IMR-90 (cell line): ENCODE measurements around the gene LINC00632. TPM values are rescaled to one million over a fixed set of nuclear protein-coding genes. Genes with fewer than 3 reads are reported as not detected.

Experiments used
- ATAC-seq: fragments of 200-7000 bp; cut with Tn5 transposase; 2 replicates; pipeline ENCODE4 v1.9.1; 2020; ENCODE audit warnings: low read depth, mild to moderate bottlenecking, moderate library complexity
- BruUV-seq: library from RNA; stranded (reverse); fragments of 400-500 nt; replicated peaks from 2 replicates; lab custom pipeline; 2021; lab: Mats Ljungman, UMichigan
- CTCF ChIA-PET: fragments of 300-600 bp; formaldehyde crosslinking; extraction: SDS; loops from one replicate; lab custom pipeline; 2021; ENCODE audit warnings: antibody characterized with exemption; lab: Yijun Ruan, JAX
- POLR2A ChIA-PET: fragments of 300-600 bp; sonication (Branson Sonifier 250); formaldehyde crosslinking; loops from one replicate; lab custom pipeline; 2022; ENCODE audit warnings: antibody characterized with exemption; ENCODE audit not compliant: unreplicated experiment; lab: Charles Lee
- DNase-seq: peaks from one replicate; pipeline ENCODE4 v3.0.0; 2013
- H2AFZ ChIP-seq: replicated peaks from 2 replicates; pipeline ENCODE3; 2013; ENCODE audit warnings: low read length, mild to moderate bottlenecking; ENCODE audit not compliant: poor library complexity
- H2AK5ac ChIP-seq: 2 replicates; pipeline ENCODE4 v1.6.1; 2013; ENCODE audit warnings: low read depth, low read length, inconsistent platforms
- H2AK9ac ChIP-seq: replicated peaks from 2 replicates; pipeline ENCODE3; 2013; ENCODE audit warnings: mild to moderate bottlenecking, low read depth, low read length, moderate library complexity; ENCODE audit not compliant: poor library complexity
- H2BK120ac ChIP-seq: 2 replicates; pipeline ENCODE4 v1.6.1; 2013; ENCODE audit warnings: low read depth, low read length, inconsistent platforms
- H2BK15ac ChIP-seq: 3 replicates; pipeline ENCODE4 v1.6.1; 2013; ENCODE audit warnings: low read depth, low read length, inconsistent platforms
- H2BK20ac ChIP-seq: 2 replicates; pipeline ENCODE4 v1.6.1; 2013; ENCODE audit warnings: low read depth, mild to moderate bottlenecking, inconsistent platforms, low read length, moderate library complexity
- H2BK5ac ChIP-seq: 2 replicates; pipeline ENCODE4 v1.6.1; 2013; ENCODE audit warnings: mild to moderate bottlenecking, low read depth, low read length, inconsistent platforms; ENCODE audit not compliant: poor library complexity, severe bottlenecking
- H3K14ac ChIP-seq: replicated peaks from 2 replicates; pipeline ENCODE4 v1.6.1; 2013; ENCODE audit warnings: low read depth, low read length, inconsistent platforms
- H3K18ac ChIP-seq: 2 replicates; pipeline ENCODE4 v1.6.1; 2013; ENCODE audit warnings: low read depth, low read length, control low read depth
- H3K23ac ChIP-seq: 2 replicates; pipeline ENCODE4 v1.6.1; 2013; ENCODE audit warnings: low read depth, low read length, inconsistent platforms
- H3K27ac ChIP-seq: 2 replicates; pipeline ENCODE4 v1.5.1; 2013; ENCODE audit warnings: mild to moderate bottlenecking, control low read depth, low read length; ENCODE audit not compliant: insufficient read depth
- H3K27me3 ChIP-seq: 2 replicates; pipeline ENCODE4 v1.6.1; 2013; ENCODE audit warnings: low read length; ENCODE audit not compliant: control insufficient read depth, insufficient read depth
- H3K36me3 ChIP-seq: 2 replicates; pipeline ENCODE4 v1.6.1; 2013; ENCODE audit warnings: low read length, mixed read lengths; ENCODE audit not compliant: control insufficient read depth, insufficient read depth
- H3K4ac ChIP-seq: 2 replicates; pipeline ENCODE4 v1.6.1; 2013; ENCODE audit warnings: low read depth, low read length, inconsistent platforms
- H3K4me1 ChIP-seq: 2 replicates; pipeline ENCODE4 v1.6.1; 2013; ENCODE audit warnings: low read length, mixed read lengths; ENCODE audit not compliant: control insufficient read depth, insufficient read depth
- H3K4me2 ChIP-seq: 2 replicates; pipeline ENCODE4 v1.6.1; 2013; ENCODE audit warnings: low read depth, mild to moderate bottlenecking, control low read depth, low read length, moderate library complexity
- H3K4me3 ChIP-seq: 2 replicates; pipeline ENCODE4 v1.5.1; 2013; ENCODE audit warnings: low read depth, mild to moderate bottlenecking, control low read depth, low read length, moderate library complexity; ENCODE audit not compliant: insufficient read depth
- H3K56ac ChIP-seq: 2 replicates; pipeline ENCODE4 v1.6.1; 2013; ENCODE audit warnings: low read length, inconsistent platforms; ENCODE audit not compliant: insufficient read depth; ENCODE audit errors: extremely low read depth
- H3K79me1 ChIP-seq, 2 experiments: 2 replicates each; pipeline ENCODE4 v1.6.1; 2013; ENCODE audit warnings: low read length in 2 of 2, inconsistent platforms in 1 of 2, low read depth in 1 of 2
- H3K9ac ChIP-seq: 2 replicates; pipeline ENCODE4 v1.6.1; 2013; ENCODE audit warnings: low read depth, low read length, control low read depth
- H3K9me1 ChIP-seq: 2 replicates; pipeline ENCODE4 v1.6.1; 2013; ENCODE audit warnings: low read length, inconsistent platforms; ENCODE audit not compliant: insufficient read depth
- H3K9me3 ChIP-seq: 2 replicates; pipeline ENCODE4 v1.6.1; 2013; ENCODE audit warnings: low read length; ENCODE audit not compliant: control insufficient read depth, insufficient read depth
- H4K20me1 ChIP-seq: 2 replicates; pipeline ENCODE4 v1.6.1; 2013; ENCODE audit warnings: low read length, inconsistent platforms; ENCODE audit not compliant: insufficient read depth
- H4K5ac ChIP-seq: 2 replicates; pipeline ENCODE4 v1.6.1; 2013; ENCODE audit warnings: mild to moderate bottlenecking, low read depth, low read length, control low read depth
- H4K8ac ChIP-seq, 2 experiments: 2 replicates each; pipeline ENCODE4 v1.6.1; 2013; ENCODE audit warnings: low read depth in 2 of 2, low read length in 2 of 2, control low read depth in 1 of 2, inconsistent platforms in 1 of 2
- H4K91ac ChIP-seq: 2 replicates; pipeline ENCODE4 v1.6.1; 2013; ENCODE audit warnings: low read depth, low read length, inconsistent platforms; ENCODE audit not compliant: insufficient read depth
- CHD1 ChIP-seq: IDR thresholded peaks from 2 replicates; pipeline ENCODE4 v1.6.1; 2012; ENCODE audit warnings: low read depth, low read length, improper control_type of control experiment
- CTCF ChIP-seq: conservative IDR thresholded peaks from 2 replicates; pipeline ENCODE4 v1.5.1; 2012; ENCODE audit warnings: mild to moderate bottlenecking, low read depth, low read length, improper control_type of control experiment
- MAFK ChIP-seq: IDR thresholded peaks from 2 replicates; pipeline ENCODE4 v1.6.1; 2012; ENCODE audit warnings: low read depth, low read length, improper control_type of control experiment
- MAZ ChIP-seq: IDR thresholded peaks from 2 replicates; pipeline ENCODE4 v1.6.1; 2012; ENCODE audit warnings: low read depth, mild to moderate bottlenecking, low read length, improper control_type of control experiment, moderate library complexity, borderline replicate concordance
- NFE2L2 ChIP-seq: fragments of 150-350 bp; IDR thresholded peaks from 2 replicates; pipeline ENCODE4 v1.6.1; 2016; ENCODE audit warnings: low read depth, mild to moderate bottlenecking, low read length
- RAD21 ChIP-seq: IDR thresholded peaks from 2 replicates; pipeline ENCODE4 v1.6.1; 2012; ENCODE audit warnings: low read length, improper control_type of control experiment
- WGBS, 2 experiments: methylation state at CpG; one replicate each; pipeline versions ENCODE4 v1.1.5 to v1.1.7; 2013; ENCODE audit warnings: missing lambda C conversion rate in 2 of 2; ENCODE audit not compliant: insufficient read length in 1 of 2; ENCODE audit errors: extremely low coverage in 2 of 2; 5-methylcytosine and 5-hydroxymethylcytosine counted together
- dilution Hi-C: fragments of 300-500 bp; cut with HindIII; formaldehyde crosslinking; loops from one replicate; pipeline ENCODE4 v1.14.3; 2018; ENCODE audit warnings: low sequenced_read_pairs; ENCODE audit not compliant: unreplicated experiment
- in situ Hi-C: fragments of 300-500 bp; cut with MboI; formaldehyde crosslinking; loops from 3 replicates; pipeline ENCODE4 v1.14.3; 2019; ENCODE audit warnings: low sequenced_read_pairs, inconsistent platforms, mixed read lengths
- intact Hi-C: fragments of 100-400 bp; cut with micrococcal nuclease; formaldehyde crosslinking; loops from 2 replicates; pipeline ENCODE4 v1.10.0; 2022
- polyA plus RNA-seq, 3 experiments: library from polyadenylated mRNA; depleted of rRNA; stranded (reverse); fragments of >200 nt; gene quantifications; 2 replicates each; pipeline ENCODE4 v1.2.3, GENCODE V29; 2012; ENCODE audit warnings: low replicate concordance in 1 of 3
- total RNA-seq: library from RNA; depleted of rRNA; stranded (reverse); fragments of >200 nt; gene quantifications from 2 replicates; pipeline ENCODE4 v1.2.3, GENCODE V29; 2012
- TF ChIP-seq, protein P1 (sequence below): fragments of 150-350 bp; IDR thresholded peaks from 2 replicates; pipeline ENCODE4 v1.6.1; 2017; ENCODE audit warnings: mild to moderate bottlenecking, antibody characterized with exemption, low read length, low read depth
- TF ChIP-seq, protein P2 (sequence below): fragments of 150-350 bp; IDR thresholded peaks from 2 replicates; pipeline ENCODE4 v1.6.1; 2016; ENCODE audit warnings: low read depth, mild to moderate bottlenecking, low read length, moderate library complexity, borderline replicate concordance

Gene LINC00632
- total and polyA plus RNA-seq, 2 of the 4 experiments (the other 2 are of a cell fraction), result 7.2 to 25.0 TPM

DNA sequence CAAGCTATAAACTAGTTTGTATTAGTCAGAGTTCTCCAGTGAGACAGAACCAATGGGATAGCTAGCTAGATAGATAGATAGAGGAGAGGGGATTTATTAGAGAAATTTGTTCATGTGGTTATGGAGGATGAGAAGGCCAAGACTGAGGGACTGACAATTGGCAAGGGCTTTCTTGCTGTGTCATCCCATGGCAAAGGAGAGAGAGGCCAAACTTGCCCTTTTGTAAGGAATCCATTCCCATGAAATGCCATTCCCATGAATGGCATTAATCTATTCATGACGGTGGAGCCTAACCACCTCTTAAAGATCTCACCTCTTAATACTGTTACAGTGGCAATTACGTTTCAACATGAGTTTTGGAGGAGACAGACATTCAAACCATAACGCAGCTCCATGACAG, 58.1 kb downstream of the LINC00632 start:
- BruUV-seq, result no TSS peak
- Histone ChIP-seq H3K9me3 (no peaks in the 10 kb centered on the region), H3K18ac (no peak overlapping the region), H3K4me2 (no peak overlapping the region), H4K8ac (no peak overlapping the region), H2BK120ac (no peak overlapping the region), H2AFZ (no peak overlapping the region), H2BK5ac (no peak overlapping the region), H4K5ac (no peak overlapping the region), H3K9me1 (no peaks in the 10 kb centered on the region), H3K14ac (no peak overlapping the region), H2AK9ac (no peak overlapping the region), H3K27ac (no peak overlapping the region), H4K91ac (no peak overlapping the region), H2BK20ac (no peak overlapping the region), H4K20me1 (peaks cover 8% of the 10 kb centered on the region; the same call in 1 of the 2 replicates), H3K23ac (peak overlapping the region; percentile 56; the same call in 1 of the 2 replicates), H3K4me1 (no peaks in the 10 kb centered on the region), H3K27me3 (no peaks in the 10 kb centered on the region), H3K36me3 (0 out of 2 replicates have a peak, but pooled peaks cover 2% of the 10 kb centered on the region), H3K9ac (no peak overlapping the region), H3K4ac (no peak overlapping the region), H3K4me3 (no peak overlapping the region), H3K79me1 (peaks cover 0 to 9% of the 10 kb centered on the region in 2 experiments; a peak in 1 of 4 replicates), H2AK5ac (no peak overlapping the region), H3K56ac (no peak overlapping the region), H2BK15ac (no peak overlapping the region)
- DNase-seq (no peak), ATAC-seq (no peak)
- ChIA-PET CTCF (no interaction called here), POLR2A (no interaction called here)
- dilution Hi-C loops, result no loop called here
- intact Hi-C loops, result no loop called here
- in situ Hi-C loops, result no loop called here
- TF ChIP-seq, protein P1, sequence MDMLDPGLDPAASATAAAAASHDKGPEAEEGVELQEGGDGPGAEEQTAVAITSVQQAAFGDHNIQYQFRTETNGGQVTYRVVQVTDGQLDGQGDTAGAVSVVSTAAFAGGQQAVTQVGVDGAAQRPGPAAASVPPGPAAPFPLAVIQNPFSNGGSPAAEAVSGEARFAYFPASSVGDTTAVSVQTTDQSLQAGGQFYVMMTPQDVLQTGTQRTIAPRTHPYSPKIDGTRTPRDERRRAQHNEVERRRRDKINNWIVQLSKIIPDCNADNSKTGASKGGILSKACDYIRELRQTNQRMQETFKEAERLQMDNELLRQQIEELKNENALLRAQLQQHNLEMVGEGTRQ, result no peak
- TF ChIP-seq NFE2L2 (peak; percentile 31; the same call in 1 of the 2 replicates), RAD21 (no peak), MAFK (no peak), CHD1 (no peak), CTCF (no peak), MAZ (no peak)
- TF ChIP-seq, protein P2, sequence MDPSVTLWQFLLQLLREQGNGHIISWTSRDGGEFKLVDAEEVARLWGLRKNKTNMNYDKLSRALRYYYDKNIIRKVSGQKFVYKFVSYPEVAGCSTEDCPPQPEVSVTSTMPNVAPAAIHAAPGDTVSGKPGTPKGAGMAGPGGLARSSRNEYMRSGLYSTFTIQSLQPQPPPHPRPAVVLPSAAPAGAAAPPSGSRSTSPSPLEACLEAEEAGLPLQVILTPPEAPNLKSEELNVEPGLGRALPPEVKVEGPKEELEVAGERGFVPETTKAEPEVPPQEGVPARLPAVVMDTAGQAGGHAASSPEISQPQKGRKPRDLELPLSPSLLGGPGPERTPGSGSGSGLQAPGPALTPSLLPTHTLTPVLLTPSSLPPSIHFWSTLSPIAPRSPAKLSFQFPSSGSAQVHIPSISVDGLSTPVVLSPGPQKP, result no peak
- WGBS, 2 experiments, result no CpG with 5 or more reads among the region's 3 CpGs
